ENCODE results near the gene GRID2. TPM values are rescaled to one million over a fixed set of nuclear protein-coding genes. Genes with fewer than 3 reads are reported as not detected.

GRID2 gene
- total RNA-seq, 4 donors from 2014 or later: 0.63 TPM; not detected in 3

DNA sequence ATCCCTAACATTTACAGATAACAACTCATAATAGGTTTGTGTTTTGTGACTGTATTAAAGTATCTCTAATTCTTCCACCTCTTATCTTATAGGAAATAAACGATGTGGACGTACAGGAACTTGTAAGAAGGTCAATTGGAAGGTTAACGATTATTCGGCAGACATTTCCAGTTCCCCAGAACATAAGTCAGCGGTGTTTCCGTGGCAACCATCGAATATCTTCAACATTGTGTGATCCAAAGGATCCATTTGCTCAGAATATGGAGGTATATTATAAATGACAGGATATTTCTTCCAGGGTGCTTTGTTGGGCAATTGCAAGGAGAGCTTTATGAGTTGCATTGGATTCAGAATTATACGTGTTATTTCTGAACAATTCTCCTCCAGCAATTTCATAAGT lies 912.9 kb downstream of the GRID2 start:
- Histone ChIP-seq H3K36me3 (no peaks in the 10 kb centered on the region), H3K9me3 (no peaks in the 10 kb centered on the region), H3K4me1 (no peaks in the 10 kb centered on the region), H3K27me3 (no peaks in the 10 kb centered on the region), H3K4me3 (no peak overlapping the region), H3K27ac (no peak overlapping the region)
- TF ChIP-seq EP300 (IDR thresholded peaks at IDR 0.05) (no peak), POLR2A (IDR thresholded peaks at IDR 0.05) (no peak)
- TF ChIP-seq, protein P1, sequence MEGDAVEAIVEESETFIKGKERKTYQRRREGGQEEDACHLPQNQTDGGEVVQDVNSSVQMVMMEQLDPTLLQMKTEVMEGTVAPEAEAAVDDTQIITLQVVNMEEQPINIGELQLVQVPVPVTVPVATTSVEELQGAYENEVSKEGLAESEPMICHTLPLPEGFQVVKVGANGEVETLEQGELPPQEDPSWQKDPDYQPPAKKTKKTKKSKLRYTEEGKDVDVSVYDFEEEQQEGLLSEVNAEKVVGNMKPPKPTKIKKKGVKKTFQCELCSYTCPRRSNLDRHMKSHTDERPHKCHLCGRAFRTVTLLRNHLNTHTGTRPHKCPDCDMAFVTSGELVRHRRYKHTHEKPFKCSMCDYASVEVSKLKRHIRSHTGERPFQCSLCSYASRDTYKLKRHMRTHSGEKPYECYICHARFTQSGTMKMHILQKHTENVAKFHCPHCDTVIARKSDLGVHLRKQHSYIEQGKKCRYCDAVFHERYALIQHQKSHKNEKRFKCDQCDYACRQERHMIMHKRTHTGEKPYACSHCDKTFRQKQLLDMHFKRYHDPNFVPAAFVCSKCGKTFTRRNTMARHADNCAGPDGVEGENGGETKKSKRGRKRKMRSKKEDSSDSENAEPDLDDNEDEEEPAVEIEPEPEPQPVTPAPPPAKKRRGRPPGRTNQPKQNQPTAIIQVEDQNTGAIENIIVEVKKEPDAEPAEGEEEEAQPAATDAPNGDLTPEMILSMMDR (IDR thresholded peaks at IDR 0.05): no peak
- DNase-seq (ENCODE audit: low spot score in 2 of 2): no peak
- 82 to 86% methylated on average over 8 of the region's 8 CpGs for WGBS, 2 donors

DNA sequence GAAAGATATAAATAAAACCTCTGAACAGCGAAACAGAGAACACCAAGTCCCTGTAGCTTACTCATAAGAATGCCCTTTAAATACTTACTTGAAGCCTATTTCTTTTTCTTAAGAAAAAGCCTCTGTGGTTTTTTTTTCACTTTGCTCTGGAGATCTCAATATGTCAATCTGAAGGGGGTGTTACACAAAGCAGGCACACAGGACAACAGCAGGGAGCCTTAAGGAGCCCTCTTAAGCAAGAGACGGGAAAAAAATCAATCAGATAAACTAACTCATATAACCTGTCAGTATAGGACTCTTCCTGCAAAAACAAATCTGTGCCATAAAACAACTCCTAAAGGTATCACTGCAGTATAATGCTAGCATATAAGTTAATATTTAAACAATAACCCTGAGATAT lies 913.7 kb downstream of the GRID2 start:
- H3K27ac ChIP-seq: no peak overlapping the region
- TF ChIP-seq EP300 (IDR thresholded peaks at IDR 0.05) (no peak), POLR2A (IDR thresholded peaks at IDR 0.05) (no peak)
- TF ChIP-seq, protein P1 (IDR thresholded peaks at IDR 0.05): no peak

DNA sequence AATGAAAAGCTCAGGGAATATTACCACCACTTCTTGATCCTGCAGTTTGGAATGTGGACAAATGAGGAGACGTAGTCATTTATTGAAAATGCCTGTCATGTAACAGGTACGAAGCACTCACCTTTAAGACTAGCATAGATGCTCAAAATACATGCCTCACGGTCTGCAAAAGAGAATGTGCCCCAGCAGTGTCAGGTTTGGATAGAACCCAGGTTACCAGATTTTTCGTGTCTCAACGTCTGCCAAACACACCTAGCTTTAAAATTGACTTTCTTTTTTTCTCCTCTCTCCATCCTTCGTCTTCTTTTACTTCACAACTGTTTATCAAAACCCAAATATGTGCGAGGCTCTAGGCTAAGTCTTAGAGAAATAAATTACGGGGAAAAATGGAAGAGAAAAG lies 918.0 kb downstream of the GRID2 start:
- Histone ChIP-seq H3K4me3 (no peak overlapping the region), H3K4me1 (no peaks in the 10 kb centered on the region), H3K36me3 (no peaks in the 10 kb centered on the region), H3K27ac (no peak overlapping the region), H3K9me3 (peaks cover 0 to 6% (median 0%) of the 10 kb centered on the region in 4 donors), H3K27me3 (no peaks in the 10 kb centered on the region)
- 89 to 91% methylated on average over 8 of the region's 8 CpGs for WGBS, 2 donors
- TF ChIP-seq POLR2A (IDR thresholded peaks at IDR 0.05) (no peak), EP300 (IDR thresholded peaks at IDR 0.05) (no peak)
- TF ChIP-seq, protein P1 (IDR thresholded peaks at IDR 0.05): no peak
- no peak for DNase-seq (ENCODE audit: low spot score in 2 of 2)

More for the DNA sequence above, 913.7 kb downstream of the GRID2 start:
- Histone ChIP-seq H3K27me3 (no peaks in the 10 kb centered on the region), H3K4me3 (no peak overlapping the region), H3K36me3 (no peaks in the 10 kb centered on the region), H3K4me1 (no peaks in the 10 kb centered on the region), H3K9me3 (no peaks in the 10 kb centered on the region)
- 65 to 66% methylated on average over 2 of the region's 2 CpGs for WGBS, 2 donors
- DNase-seq (ENCODE audit: low spot score in 2 of 2): no peak

DNA sequence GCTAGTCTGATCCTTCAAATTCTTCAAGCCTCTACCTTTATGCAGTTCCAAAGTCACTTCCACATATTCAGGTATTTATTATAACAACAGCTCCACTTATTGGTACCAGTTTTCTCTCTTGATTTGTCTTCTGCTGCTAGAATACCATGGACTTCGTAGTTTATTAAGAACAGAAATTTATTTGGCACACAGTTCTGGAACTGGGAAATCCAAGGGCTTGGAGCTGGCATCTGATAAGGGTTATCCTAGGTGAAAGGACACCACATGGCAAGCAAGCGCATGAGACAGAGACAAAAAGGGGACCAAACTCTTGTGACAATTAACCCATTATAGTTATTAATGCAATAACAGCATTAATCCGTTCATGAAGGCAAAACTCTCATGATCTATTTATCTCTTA lies 924.3 kb downstream of the GRID2 start:
- TF ChIP-seq POLR2A (IDR thresholded peaks at IDR 0.05): no peak
- TF ChIP-seq, protein P1 (IDR thresholded peaks at IDR 0.05): no peak
- TF ChIP-seq EP300 (IDR thresholded peaks at IDR 0.05): no peak
- Histone ChIP-seq H3K9me3 (peaks cover 0 to 6% (median 0%) of the 10 kb centered on the region in 4 donors), H3K27ac (no peak overlapping the region), H3K4me3 (no peak overlapping the region), H3K36me3 (no peaks in the 10 kb centered on the region), H3K27me3 (no peaks in the 10 kb centered on the region), H3K4me1 (no peaks in the 10 kb centered on the region)
- no peak for DNase-seq (ENCODE audit: low spot score in 2 of 2)
- WGBS, 2 donors: 72 to 76% methylated on average over 3 of the region's 3 CpGs

DNA sequence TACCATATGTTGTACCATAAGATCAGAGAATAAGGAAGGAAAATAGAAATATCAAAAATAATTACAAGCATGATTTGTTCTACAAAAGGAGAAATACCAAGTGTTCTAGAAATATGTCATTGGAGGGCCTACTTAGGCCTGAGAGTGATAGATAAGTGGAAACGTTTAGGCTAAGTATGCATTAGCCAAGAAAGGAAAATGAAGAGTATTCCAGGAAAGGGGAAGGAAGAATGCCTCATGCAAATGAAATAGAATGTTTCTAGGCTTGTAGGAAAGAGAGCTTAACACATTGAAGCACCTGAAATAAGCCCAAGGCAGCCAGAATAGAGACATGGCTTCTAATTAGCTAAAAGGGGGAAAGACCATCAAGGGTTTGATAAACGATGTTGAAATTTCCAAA lies 929.1 kb downstream of the GRID2 start:
- WGBS, 2 donors: 77 to 81% methylated on average over 2 of the region's 2 CpGs
- DNase-seq (ENCODE audit: low spot score in 2 of 2): no peak
- Histone ChIP-seq H3K27me3 (no peaks in the 10 kb centered on the region), H3K9me3 (no peaks in the 10 kb centered on the region), H3K36me3 (no peaks in the 10 kb centered on the region), H3K4me1 (no peaks in the 10 kb centered on the region), H3K4me3 (no peak overlapping the region), H3K27ac (no peak overlapping the region)
- TF ChIP-seq, protein P1 (IDR thresholded peaks at IDR 0.05): no peak
- TF ChIP-seq EP300 (IDR thresholded peaks at IDR 0.05) (no peak), POLR2A (IDR thresholded peaks at IDR 0.05) (no peak)

All from tibial nerve (tissue), 4 donors.